HG02610 (cell line): ENCODE data around the gene COPS7B.
"Not testable (repeated sequence)": the region's sequence is repeated elsewhere in the genome, so short reads cannot be mapped to it uniquely, and the experiment has no call there.

Experiments
- ATAC-seq: cut with Tn5 transposase; IDR thresholded peaks from one replicate; pipeline ENCODE4 v1.9.1; 2021; ENCODE audit warnings: mild to moderate bottlenecking, moderate library complexity; ENCODE audit not compliant: unreplicated experiment

The COPS7B gene

DNA sequence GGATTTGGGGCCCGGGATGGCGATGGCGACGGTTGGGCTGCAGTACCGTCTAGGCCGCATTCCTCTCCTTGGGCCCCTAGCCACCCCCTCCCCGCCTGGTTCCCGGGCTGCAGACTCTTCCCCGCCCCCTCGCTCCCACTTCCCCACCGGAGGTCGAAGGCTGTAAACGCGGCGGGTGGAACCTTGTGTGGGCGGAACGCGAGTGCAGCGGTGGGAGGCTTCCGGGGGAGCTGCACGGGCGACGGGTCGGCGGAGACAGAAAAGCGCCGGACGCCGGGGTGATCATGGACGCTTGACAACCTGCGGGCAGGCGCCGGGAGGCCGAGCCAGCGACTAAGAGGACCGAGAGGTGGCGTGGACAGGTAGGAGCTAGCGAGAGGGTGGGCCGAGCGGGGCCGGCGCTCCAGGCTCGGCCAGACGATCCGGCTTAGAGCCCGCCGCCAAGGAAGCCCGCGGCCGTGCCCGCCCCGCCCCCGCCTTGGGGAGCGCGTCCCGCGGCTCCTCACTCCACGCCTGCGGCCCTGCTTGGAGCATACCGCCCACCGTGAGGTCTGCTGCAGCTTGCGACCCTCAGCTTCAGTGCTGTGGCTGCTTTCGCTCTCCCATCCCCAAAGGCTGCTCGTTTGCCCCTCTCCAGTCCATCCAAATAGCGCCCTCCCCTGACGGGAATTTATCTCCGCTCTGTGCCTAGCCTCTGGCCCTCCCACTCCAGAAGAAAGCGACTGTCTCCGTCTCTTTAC lies at the start of gene COPS7B:
Gene COPS7B, plus strand, starts transcription at position 269 of the 740 bp plus-strand sequence. CDS start 2,126 bp downstream, outside the sequence.
- peak; percentile 53 for ATAC-seq

DNA sequence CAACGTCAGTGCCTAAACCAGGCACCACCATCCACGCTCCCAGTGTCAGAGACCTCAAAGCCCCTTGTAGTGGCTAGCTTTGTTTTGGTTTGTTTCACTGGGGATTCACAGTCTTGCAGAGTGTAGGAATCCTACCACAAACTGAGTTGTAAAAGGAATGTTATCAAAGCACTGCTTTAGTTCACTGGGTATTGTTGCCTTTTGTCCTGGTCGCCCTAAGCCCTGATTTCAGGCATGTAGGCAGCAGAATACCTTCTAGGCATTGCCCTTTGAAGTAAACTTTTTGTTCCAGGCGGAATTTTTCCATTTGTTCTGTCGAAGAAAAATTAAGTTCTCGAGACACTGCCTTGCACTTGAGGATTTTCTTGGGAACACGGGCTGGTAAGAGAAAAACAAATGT lies 48.5 kb upstream of the COPS7B start:
- ATAC-seq: no peak

DNA sequence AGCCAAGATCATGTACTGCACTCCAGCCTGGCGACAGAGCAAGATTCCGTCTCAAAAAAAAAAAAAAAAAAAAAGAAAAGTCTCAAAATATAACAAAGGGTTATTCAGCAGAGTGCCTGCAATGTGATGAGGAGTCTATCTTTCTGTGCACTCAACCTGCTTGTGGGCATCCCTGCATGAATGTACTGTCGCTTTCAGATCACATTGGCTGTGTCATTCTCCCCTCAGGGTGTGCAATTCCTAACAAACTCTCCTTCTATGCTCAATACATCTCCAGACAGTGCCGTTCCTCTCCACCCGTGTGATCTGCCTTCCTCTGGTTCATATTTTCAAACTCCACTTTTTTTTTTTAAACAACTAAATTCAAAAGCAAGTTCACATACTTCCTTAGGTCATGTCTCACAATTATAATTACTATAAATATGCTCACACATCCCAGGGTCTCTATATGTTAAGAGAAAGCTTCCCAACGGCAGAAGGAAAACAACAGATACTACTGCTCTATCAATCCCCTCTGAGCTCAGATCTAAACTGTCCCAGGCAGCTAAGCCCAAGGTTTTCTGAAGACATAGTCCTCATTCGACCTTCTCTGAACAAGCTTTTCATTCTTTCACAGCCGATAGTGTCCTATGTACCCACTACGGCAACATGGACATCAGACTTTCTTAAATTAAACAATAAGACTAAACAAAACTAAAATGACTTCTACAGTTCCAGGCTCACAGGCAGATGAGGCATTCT lies 42.7 kb upstream of the COPS7B start:
- ATAC-seq: no peak

DNA sequence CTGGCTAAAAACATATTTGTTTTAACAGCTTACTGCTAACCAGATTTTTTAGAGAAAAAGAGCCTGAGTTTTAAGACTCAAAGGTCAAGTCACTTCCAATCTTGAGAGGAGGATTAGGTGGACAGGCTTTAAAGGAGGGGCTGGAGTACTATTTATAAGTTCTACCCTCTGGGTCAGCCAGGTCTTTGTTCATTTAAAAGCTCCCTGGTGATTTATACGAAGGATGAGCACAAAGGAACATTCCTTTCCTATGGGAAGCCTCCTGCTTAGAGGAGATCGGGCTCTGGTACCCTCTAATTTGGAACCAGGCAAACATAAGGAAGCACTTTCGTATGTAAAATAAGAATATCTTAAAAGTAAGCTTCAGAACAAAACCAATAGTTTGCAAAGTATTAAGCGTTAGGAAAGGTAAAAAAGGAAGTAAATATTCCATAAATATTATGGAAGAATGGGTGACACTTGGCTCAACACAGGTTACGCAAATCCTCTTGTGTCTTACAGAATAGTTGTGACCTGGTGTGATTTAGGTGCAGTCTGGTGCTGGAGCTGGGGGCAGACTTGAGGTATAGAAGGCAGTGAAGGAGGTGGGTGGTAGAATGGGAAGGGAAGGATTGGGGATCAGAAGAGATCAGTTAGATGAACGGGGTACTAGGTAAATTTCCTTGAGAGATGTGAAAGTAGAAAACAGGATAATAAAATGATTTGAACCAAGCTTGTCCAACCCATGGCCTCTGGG lies 40.8 kb upstream of the COPS7B start:
- ATAC-seq: no peak

DNA sequence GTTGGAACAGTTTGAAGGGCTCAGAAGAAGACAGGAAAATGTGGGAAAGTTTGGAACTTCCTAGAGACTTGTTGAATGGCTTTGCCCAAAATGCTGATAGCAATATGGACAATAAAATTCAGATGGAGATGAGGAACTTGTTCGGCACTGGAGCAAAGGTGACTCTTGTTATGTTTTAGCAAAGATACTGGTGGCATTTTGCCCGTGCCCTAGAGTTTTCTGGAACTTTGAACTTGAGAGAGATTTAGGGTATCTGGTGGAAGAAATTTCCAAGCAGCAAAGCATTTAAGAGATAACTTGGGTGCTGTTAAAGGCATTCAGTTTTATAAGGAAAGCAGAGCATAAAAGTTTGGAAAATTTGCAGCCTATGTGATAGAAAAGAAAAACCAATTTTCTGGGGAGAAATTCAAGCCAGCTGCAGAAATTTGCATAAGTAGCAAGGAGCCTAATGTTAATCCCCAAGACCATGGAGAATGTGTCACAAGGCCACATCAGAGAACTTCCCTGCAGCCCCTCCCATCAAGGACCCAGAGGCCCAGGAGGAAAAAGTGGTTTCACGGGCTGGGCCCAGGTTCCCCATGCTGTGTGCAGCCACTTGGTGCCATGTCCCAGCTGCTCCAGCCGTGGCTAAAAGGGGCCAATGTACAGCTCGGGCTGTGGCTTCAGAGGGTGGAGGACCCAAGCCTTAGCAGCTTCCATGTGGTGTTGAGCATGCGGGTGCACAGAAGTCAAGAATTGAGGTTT lies 37.9 kb upstream of the COPS7B start:
- not testable (repeated sequence) for ATAC-seq

DNA sequence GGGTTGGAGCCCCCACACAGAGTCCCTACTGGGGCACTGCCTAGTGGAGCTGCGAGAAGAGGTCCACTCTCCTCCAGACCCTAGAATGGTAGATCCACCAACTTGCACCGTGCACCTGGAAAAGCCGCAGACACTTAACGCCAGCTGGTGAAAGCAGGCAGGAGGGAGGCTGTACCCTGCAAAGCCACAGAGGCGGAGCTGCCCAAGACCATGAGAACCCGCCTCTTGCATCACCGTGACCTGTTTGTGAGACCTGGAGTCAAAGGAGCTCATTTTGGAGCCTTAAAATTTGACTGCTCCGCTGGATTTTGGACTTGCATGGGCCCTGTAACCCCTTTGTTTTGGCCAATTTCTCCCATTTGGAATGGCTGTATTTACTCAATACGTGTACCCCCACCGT lies 37.2 kb upstream of the COPS7B start:
- ATAC-seq: not testable (repeated sequence)

DNA sequence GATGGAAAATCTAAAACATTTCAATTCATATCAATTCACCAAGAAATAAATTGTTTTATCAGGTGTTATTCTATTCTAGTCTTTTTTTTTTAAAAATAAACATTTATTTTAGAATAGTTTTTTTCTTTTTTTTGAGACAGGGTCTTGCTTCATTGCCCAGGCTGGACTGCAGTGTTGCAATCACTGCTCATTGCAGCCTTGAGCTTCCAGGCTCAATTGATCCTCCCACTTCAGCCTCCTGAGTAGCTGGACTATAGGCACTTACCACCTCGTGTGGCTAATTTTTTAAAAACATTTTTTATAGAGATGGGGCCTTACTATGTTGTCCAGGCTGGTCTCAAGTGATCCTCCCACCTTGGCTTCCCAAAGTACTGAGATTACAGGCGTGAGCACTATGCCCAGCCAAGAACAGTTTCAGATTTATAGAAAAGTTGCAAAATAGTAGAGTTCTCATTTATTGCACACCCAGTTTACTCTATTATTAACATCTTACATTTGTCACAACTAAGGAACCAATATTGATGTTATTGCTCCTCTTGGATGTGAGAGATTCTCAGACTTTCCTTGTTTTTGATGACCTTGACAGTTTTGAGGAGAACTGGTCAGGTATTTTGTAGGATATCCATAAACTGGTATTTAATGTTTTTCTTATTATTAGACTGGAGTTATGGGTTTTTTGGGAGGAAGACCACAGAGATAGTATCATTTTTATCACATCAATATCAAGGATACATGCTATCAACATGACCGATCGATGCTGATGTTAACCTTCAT lies 35.0 kb upstream of the COPS7B start:
- ATAC-seq: no peak

DNA sequence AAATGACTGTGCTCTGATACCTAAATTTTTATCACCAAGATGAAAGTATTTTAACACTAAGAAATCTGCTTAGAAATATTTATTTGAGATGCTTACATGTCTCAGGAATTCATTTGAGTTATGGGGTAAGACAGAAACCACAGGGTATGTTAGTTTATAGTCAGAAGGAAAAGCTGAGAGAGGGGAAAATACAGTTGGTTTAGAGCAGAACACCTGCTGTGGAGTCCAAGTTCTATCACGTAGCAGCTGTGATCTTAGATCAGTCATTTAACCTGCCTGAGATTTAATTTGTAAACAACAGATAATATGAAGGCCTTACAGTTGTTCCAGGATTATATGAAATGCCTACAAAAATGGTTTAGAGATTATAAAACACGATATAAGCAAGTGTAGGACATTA lies 34.2 kb upstream of the COPS7B start:
- ATAC-seq: no peak

DNA sequence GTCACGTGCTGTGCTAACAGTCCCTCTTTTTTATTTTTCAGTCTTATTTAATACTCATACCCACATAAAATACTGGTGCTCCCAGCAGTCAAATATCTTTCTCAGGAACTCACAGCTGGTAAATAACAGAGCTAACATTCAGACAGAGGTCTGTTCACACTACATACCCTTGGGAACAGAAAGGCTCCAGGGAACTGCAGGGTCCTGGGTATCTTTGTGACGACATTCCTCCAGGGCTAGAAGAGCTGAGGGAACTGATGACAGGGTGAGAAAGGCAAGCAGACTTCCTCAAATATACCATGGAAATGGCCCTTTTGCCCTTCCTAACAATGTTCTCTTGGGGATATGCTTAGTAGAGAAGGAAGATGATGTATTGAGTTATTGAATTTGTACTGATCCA lies 24.5 kb upstream of the COPS7B start:
- ATAC-seq: no peak

DNA sequence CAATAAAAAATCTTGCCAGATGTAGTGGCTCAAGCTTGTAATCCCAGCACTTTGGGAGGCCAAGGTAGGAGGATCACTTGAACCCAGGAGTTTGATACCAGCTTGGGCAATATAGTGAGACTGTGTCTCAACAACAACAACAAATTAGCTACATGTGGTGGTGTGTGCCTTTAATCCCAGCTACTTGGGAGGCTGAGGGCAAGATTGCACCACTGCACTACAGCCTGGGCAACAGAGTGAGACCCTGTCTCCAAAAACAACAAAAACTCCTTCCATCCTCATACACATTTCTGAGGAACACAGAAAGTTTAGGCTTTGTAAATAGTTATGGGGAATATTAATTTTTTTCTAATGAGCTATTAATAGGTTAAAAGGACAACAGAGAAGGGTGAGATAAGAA lies 22.1 kb upstream of the COPS7B start:
- ATAC-seq: no peak

DNA sequence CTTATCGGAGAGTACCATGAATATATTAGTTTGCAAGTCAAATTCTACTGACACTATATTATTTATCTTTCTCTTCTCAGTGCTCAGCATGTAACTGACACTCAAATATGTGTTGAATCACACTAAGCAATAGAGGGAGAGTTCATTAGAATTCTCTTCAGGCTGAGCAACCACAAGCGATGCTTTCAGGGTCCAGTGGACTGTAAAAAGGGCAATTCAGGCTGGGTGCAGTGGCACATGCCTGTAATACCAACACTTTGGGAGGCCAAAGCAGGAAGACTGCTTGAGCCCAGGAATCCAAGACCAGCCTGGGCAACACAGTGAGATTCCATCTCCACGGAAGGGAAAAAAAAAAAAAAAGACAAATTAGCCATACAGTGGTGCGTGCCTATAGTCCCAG lies 21.5 kb upstream of the COPS7B start:
- no peak for ATAC-seq

DNA sequence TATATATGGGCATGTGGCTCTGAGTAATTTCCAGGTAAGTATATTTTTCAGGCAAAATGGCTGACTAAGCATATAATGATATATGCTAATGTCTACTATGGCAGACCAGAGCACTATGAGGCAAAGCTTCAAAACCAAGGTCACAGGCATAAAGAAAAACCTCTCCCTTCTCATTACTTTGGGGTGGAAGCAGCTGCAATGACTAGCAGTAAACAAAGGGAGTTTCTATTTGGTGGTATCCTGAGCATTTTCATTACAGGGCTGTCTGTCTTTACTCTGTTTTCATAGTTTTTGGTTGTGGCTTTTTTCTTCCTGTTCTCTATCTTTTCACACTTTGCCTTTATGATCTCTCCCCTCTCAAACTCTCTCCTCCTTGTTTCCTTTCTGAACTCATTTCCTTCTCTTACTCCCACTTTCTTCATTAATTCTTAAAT lies 20.7 kb upstream of the COPS7B start:
- ATAC-seq: peak; percentile 40

DNA sequence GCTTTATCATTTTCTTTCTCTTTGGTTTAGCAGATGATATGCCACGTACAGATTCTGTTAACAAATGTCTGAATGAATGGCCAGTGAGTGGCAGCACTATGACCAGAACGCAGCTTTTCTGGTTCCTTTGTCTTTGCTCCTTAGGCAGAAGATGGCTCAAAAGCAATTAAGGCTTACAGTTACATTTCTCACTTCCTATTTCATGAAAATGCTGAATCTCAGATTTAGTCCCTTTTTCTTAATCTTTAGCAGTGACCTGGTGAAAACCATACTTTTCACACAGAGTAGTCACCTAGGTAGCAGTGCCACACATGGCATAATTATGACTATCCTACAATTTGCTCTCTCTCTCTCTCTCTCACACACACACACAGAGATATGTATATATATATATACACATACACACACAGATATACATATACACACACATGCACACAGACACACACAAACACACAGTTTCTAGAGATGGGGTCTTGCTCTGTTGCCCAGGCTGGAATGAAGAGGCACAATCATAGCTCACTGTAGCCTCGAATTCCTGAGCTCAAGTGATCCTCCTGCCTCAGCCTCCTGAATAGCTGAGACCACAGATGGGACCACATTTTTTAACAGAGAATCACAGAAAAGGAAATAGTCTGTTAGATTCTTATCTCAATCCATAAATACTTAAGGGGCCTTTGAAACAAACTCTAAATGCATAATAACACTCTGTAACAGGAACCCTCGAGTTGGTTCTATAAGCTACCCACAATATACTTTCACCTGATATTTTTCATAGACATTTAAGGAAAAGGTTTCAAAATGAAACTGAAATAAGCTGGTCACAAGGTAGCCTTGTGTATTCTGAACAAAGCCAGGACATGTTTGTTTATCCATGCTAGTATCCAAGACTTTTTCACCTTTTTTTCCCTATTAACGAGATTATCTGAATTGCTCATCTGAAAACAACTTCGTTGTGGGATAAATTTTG lies 16.8 kb upstream of the COPS7B start:
- peak; percentile 59 for ATAC-seq

DNA sequence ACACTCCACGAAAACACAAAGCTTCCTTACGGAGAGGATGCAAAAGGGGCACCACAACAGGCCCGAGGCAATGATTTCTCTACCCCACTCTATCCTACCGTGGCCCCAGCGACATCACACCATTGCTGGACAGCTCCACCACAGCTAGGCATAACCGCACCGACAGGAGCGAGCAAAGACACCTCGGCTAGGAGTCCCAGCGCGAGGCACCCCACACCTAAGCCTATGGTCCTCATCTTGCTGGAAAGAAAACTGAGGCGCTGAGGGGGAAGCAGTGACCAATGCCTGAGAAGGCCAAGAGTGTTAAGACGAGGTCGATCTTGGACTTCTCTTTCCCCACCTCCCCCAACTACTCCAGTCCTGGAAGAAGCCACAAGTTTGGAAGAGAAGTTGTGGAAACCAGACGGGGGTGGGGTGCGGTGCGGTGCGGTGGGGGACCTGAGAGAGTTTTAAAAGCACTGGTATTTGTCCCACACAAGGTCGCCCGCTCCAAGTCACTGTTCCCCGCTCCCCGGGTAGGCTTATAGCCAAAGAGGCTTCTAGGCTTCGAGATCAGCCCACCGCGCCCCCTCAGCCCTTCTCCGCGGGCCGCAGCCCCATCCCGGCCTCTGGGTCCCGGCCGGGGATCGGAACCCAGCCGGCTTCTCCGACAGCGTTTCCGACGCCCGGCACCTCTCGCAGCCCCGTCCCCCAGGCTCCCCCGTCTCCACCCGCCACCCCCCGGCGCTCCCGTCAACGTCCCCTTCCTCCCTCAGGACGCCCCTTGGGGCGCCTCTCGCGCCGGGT lies 5.9 kb upstream of the COPS7B start:
- no peak for ATAC-seq

DNA sequence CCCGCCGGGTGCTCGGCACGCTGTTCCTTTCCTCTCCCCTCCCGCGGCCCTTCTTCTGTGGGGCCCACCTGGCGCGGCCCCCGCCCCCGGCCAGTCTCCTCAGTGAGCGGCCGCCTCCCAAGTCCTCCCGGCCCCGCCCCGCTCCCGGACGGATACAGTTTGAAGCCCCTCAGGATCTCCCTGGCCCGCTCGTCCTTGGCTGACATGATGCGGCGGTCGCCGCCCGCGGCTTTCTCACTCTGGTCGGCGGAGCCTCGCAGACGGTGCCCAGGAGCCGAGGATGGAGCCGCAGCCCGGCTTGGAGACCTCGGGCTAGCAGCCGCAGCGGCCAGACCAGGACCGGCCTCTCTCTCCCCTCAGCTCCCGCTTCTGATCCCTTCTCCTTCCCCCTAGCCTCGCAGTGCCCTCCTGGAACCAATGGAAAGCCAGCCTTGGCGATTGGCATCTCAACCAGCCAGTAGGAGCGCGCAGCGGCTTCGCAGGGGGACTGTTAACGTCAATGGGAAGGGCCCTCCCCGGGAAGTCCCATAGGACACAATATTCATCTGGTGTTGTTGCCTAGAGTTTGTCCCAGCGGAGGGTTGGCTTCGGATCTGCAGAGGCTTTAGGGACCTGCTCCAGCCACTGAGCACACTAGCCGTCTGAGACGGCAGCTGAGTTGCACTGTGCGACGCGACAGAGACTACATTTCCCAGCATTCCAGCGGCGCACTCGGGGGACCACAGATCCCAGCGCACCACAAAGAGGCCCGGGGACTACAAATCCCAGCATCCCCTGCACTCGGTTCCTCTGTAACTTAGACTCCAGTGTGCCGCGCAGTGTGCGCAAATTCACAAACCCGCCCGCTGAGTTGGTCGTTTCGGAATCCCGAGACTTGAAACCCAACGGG lies 5.1 kb upstream of the COPS7B start, which contains the start of gene PDE6D:
Gene PDE6D, minus strand, starts transcription at position 374 of the 889 bp plus-strand sequence. Its CDS starts 168 bp downstream, at position 206.
- ATAC-seq: peak; percentile 88

DNA sequence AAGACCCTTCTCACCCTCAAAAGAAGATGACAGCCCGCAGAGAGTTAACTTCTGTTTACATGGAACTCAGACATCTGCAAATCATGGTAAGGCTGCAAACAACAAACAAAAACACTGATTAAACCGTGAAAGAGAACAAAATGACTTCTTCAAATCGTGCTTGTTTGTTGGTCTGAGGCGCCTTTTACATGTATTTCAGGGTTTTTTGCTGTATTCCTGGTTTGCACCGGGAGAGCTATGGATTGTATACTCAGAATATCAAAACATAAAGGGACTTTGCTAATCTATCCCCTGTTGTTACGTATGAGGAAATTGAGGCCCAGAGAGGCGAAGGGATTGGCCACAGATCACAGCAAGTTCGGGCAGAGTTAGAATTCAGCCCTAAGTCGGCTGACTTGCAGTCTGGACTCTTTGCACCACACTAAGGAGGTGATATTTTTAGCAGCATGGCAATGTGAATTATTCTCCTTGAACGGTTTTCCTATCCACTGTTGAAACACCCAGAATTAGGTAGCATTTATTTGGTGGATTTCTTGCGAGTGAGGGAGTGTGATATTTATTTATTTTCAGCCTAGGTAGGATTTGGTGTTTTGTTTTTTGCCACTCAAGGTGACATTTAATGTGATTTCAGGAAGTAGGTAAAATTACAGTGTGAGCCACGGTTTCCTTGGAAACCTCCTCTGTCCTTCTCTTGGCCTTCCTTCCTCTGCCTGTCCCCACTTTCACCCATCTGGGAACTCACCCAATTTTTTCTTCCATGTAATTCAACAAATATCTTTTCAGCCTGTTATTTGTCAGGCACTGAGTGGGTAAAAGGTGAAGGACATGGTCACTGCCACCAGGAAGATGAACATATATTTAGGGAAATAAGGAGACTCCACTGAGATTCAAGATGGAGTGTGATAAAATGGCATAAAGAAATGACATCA lies 4.2 kb upstream of the COPS7B start:
- no peak for ATAC-seq
